Mesodermal cell (in vitro differentiated cells): ENCODE data around the gene C2CD3. TPM values are rescaled to one million over a fixed set of nuclear protein-coding genes. Genes with fewer than 3 reads are reported as not detected.

Experiments
- H3K27ac ChIP-seq: 2 replicates; pipeline ENCODE4 v1.7.0; 2013; ENCODE audit warnings: mild to moderate bottlenecking, low read depth, low read length, moderate library complexity; ENCODE audit not compliant: severe bottlenecking
- H3K36me3 ChIP-seq: 2 replicates; pipeline ENCODE4 v1.7.1; 2013; ENCODE audit warnings: mild to moderate bottlenecking, low read length, moderate library complexity; ENCODE audit not compliant: control insufficient read depth, insufficient read depth
- H3K4me1 ChIP-seq: one replicate; pipeline ENCODE4 v1.7.1; 2013; ENCODE audit warnings: mild to moderate bottlenecking, low read length; ENCODE audit not compliant: insufficient read depth, control insufficient read depth, poor library complexity, severe bottlenecking
- H3K4me3 ChIP-seq: 2 replicates; pipeline ENCODE4 v1.7.0; 2013; ENCODE audit warnings: low read length, control low read depth, mild to moderate bottlenecking; ENCODE audit not compliant: insufficient read depth, poor library complexity, severe bottlenecking; ENCODE audit errors: extremely low read depth
- H3K9me3 ChIP-seq: 2 replicates; pipeline ENCODE4 v1.7.1; 2013; ENCODE audit warnings: mild to moderate bottlenecking, low read length, moderate library complexity; ENCODE audit not compliant: control insufficient read depth
- WGBS, 2 experiments: methylation state at CpG; one replicate each; pipeline ENCODE4 v1.1.5; 2013; ENCODE audit warnings: missing lambda C conversion rate in 2 of 2; ENCODE audit not compliant: insufficient coverage in 2 of 2; 5-methylcytosine and 5-hydroxymethylcytosine counted together
- polyA plus RNA-seq, 2 experiments: library from polyadenylated mRNA; stranded (reverse); fragments of 50-300 nt; gene quantifications; one replicate each; pipeline ENCODE4 v1.2.3, GENCODE V29; 2013

C2CD3 gene
- polyA plus RNA-seq (2013, experiment 1 of 2) = 16.9 TPM
- 12.2 TPM for polyA plus RNA-seq (2013, experiment 2 of 2)

GRCh38 chr11:74170694-74171629 is at the start of gene C2CD3, which contains the start of gene PPME1:
Gene C2CD3, minus strand, starts transcription at chr11:74171002. Its CDS starts 210 bp downstream, at chr11:74170792.
Gene PPME1, plus strand, starts transcription at chr11:74171289. Its CDS starts 133 bp downstream, at chr11:74171422.
- WGBS, 2 experiments = 0% methylated on average over 52 to 62 of the region's 68 CpGs
- Histone ChIP-seq H3K36me3 (peaks cover 40% of the 10 kb centered on the region), H3K4me3 (peak within 1 kb of the TSS; percentile 93), H3K4me1 (no peaks in the 10 kb centered on the region), H3K27ac (peak within 1 kb of the TSS; percentile 81), H3K9me3 (no peaks in the 10 kb centered on the region)

DNA sequence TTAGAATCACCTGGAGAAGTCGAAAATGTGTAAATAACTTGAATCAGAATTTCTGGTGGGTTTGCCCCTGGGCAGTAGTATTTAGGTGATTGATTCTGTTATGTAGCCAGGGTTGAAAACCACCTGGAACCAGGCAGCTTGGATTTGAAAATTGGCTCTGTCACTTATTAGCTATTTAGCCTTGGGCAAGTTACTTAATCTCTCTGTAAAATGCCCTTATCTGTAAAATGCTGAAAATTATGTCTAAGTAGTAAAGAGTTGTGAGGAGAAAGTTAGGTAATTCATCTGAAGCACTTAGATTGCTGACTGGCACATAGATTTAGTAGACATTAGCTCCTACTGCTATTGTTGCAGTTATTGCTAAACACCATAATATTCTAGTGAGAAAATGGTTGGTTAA is 49.6 kb upstream of the C2CD3 start:
- H3K27ac ChIP-seq = no peak overlapping the region
- H3K4me1 ChIP-seq = no peaks in the 10 kb centered on the region
- 100% methylated on average over 1 of the region's 1 CpG; no CpG with 5 or more reads in 1 of the 2 experiments for WGBS, 2 experiments
- H3K4me3 ChIP-seq = no peak overlapping the region
- H3K9me3 ChIP-seq = no peaks in the 10 kb centered on the region
- peaks cover 2% of the 10 kb centered on the region for H3K36me3 ChIP-seq

GRCh38 chr11:74212533-74212932 is 41.7 kb upstream of the C2CD3 start:
- Histone ChIP-seq H3K4me3 (no peak overlapping the region), H3K27ac (no peak overlapping the region), H3K9me3 (no peaks in the 10 kb centered on the region), H3K4me1 (no peaks in the 10 kb centered on the region), H3K36me3 (peaks cover 42% of the 10 kb centered on the region)
- 100% methylated on average over 1 of the region's 2 CpGs for WGBS, 2 experiments

GRCh38 chr11:74208507-74208906 is 37.7 kb upstream of the C2CD3 start:
- Histone ChIP-seq H3K36me3 (peaks cover 64% of the 10 kb centered on the region), H3K4me3 (no peak overlapping the region), H3K27ac (no peak overlapping the region), H3K9me3 (no peaks in the 10 kb centered on the region), H3K4me1 (no peaks in the 10 kb centered on the region)

GRCh38 chr11:74206746-74207145 is 35.9 kb upstream of the C2CD3 start:
- Histone ChIP-seq H3K36me3 (peaks cover 49% of the 10 kb centered on the region), H3K4me1 (no peaks in the 10 kb centered on the region), H3K4me3 (no peak overlapping the region), H3K9me3 (no peaks in the 10 kb centered on the region), H3K27ac (no peak overlapping the region)
- 86% methylated on average over 1 of the region's 1 CpG for whole genome bisulfite sequencing, 2 experiments

DNA sequence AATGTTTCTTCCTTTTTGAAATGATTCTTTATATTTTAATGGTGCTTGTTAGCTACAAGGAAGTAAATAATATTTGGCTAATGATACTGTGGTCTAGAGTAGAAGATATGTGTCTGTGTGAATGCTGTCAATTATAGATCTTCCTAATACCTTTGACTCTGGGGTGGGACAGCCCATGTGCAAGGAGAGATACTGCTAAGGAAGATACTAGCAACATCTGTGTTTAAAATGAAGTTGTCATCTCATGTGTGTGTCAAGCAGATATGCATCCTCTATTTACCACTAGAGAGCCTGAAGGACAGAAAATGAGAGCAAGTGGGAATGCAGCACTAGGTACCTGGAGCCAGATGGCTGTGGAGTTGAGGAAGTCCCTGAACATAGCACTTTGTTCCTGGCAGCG is 34.4 kb upstream of the C2CD3 start:
- no CpG with 5 or more reads among the region's 1 CpG for WGBS, 2 experiments
- H3K36me3 ChIP-seq = peaks cover 45% of the 10 kb centered on the region
- no peak overlapping the region for H3K27ac ChIP-seq
- H3K4me1 ChIP-seq = no peaks in the 10 kb centered on the region
- no peak overlapping the region for H3K4me3 ChIP-seq
- H3K9me3 ChIP-seq = no peaks in the 10 kb centered on the region

GRCh38 chr11:74204701-74205100 is 33.9 kb upstream of the C2CD3 start:
- H3K4me3 ChIP-seq = no peak overlapping the region
- H3K27ac ChIP-seq = no peak overlapping the region
- WGBS, 2 experiments = 90 to 93% methylated on average over 1 of the region's 1 CpG
- peaks cover 42% of the 10 kb centered on the region for H3K36me3 ChIP-seq
- H3K9me3 ChIP-seq = no peaks in the 10 kb centered on the region
- H3K4me1 ChIP-seq = no peaks in the 10 kb centered on the region

GRCh38 chr11:74203966-74204365 is 33.2 kb upstream of the C2CD3 start:
- H3K4me3 ChIP-seq = no peak overlapping the region
- H3K4me1 ChIP-seq = no peaks in the 10 kb centered on the region
- peaks cover 37% of the 10 kb centered on the region for H3K36me3 ChIP-seq
- H3K27ac ChIP-seq = no peak overlapping the region
- no CpG with 5 or more reads among the region's 2 CpGs for WGBS, 2 experiments
- H3K9me3 ChIP-seq = no peaks in the 10 kb centered on the region

- Histone ChIP-seq H3K4me3 (no peak overlapping the region), H3K27ac (no peak overlapping the region), H3K4me1 (no peaks in the 10 kb centered on the region), H3K9me3 (no peaks in the 10 kb centered on the region), H3K36me3 (peaks cover 9% of the 10 kb centered on the region)
- 86% methylated on average over 1 of the region's 2 CpGs; no CpG with 5 or more reads in 1 of the 2 experiments for WGBS, 2 experiments
These were observed 26.1 kb upstream of the C2CD3 start for GRCh38 chr11:74196781-74197486.

DNA sequence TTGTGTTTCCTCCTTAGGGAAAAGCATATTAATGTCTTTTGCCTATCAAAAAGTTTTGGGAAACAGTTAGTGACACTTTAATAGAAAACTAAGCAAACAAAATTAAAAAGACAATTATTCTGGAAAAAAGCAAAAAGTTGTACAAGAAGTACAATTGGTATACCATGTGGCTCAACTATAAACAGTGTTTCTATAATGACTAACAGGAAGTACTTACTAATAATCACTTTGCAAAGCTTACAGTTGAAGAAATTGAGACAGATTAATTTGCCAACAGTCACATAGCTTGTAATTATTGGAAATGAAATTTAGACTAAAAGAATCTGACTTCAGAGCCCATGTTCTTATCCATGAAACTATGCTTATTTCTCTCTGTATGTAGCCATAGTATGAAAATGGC is 25.0 kb upstream of the C2CD3 start:
- Histone ChIP-seq H3K9me3 (no peaks in the 10 kb centered on the region), H3K4me1 (no peaks in the 10 kb centered on the region), H3K36me3 (peaks cover 17% of the 10 kb centered on the region), H3K27ac (no peak overlapping the region), H3K4me3 (no peak overlapping the region)
